Fibroblast of mammary gland (primary cell): Measurements from ENCODE around the gene TMCO1.

Source experiments
- DNase-seq: peaks from one replicate; pipeline ENCODE4 v3.0.0-alpha.2; 2010; ENCODE audit warnings: low read depth
- H3K4me3 ChIP-seq: 2 replicates; pipeline ENCODE4 v1.5.1; 2011; ENCODE audit warnings: low read depth, mild to moderate bottlenecking, low read length, moderate library complexity; ENCODE audit not compliant: control insufficient read depth
- CTCF ChIP-seq: conservative IDR thresholded peaks from 2 replicates; pipeline ENCODE4 v1.5.1; 2011; ENCODE audit warnings: low read depth, low read length, inconsistent platforms; ENCODE audit not compliant: control insufficient read depth, insufficient read depth

The TMCO1 gene

GRCh38 chr1:165763442-165763841, 5.2 kb downstream of the TMCO1 start:
- H3K4me3 ChIP-seq, result no peak overlapping the region
- no peak for DNase-seq
- no peak for TF ChIP-seq CTCF

GRCh38 chr1:165762725-165763124, 5.9 kb downstream of the TMCO1 start:
- no peak overlapping the region for H3K4me3 ChIP-seq
- no peak for TF ChIP-seq CTCF

GRCh38 chr1:165759095-165759494, 9.6 kb downstream of the TMCO1 start:
- no peak for TF ChIP-seq CTCF
- H3K4me3 ChIP-seq, result no peak overlapping the region
- no peak for DNase-seq

More at GRCh38 chr1:165762725-165763124, 5.9 kb downstream of the TMCO1 start:
- DNase-seq, result no peak

GRCh38 chr1:165755393-165756010, 13.2 kb downstream of the TMCO1 start:
- no peak overlapping the region for H3K4me3 ChIP-seq
- no peak for TF ChIP-seq CTCF
- no peak for DNase-seq

- no peak overlapping the region for H3K4me3 ChIP-seq
- DNase-seq, result no peak
- TF ChIP-seq CTCF, result no peak
Measured at GRCh38 chr1:165753934-165754333, 14.7 kb downstream of the TMCO1 start.

GRCh38 chr1:165748550-165748949, 20.1 kb downstream of the TMCO1 start:
- no peak for DNase-seq
- no peak for TF ChIP-seq CTCF
- H3K4me3 ChIP-seq, result no peak overlapping the region
